Stomach smooth muscle (tissue), 2 donors: ENCODE measurements around the gene ATP11C.

Source experiments
- H3K27ac ChIP-seq: one replicate; pipeline ENCODE4 v1.7.0; 2013; ENCODE audit warnings: mild to moderate bottlenecking, low read length, inconsistent platforms
- H3K27me3 ChIP-seq, 2 donors: one replicate each; pipeline ENCODE4 v1.7.0; 2013; ENCODE audit warnings: low read length in 2 of 2; ENCODE audit not compliant: insufficient read depth in 2 of 2, control insufficient read depth in 1 of 2
- H3K36me3 ChIP-seq, 2 donors: one replicate each; pipeline ENCODE4 v1.7.0; 2013; ENCODE audit warnings: low read length in 2 of 2; ENCODE audit not compliant: control insufficient read depth in 2 of 2, insufficient read depth in 2 of 2
- H3K4me1 ChIP-seq: one replicate; pipeline ENCODE4 v1.7.0; 2013; ENCODE audit warnings: low read length; ENCODE audit not compliant: control insufficient read depth, insufficient read depth
- H3K4me3 ChIP-seq, 2 donors: one replicate each; pipeline ENCODE4 v1.7.0; 2013; ENCODE audit warnings: low read length in 2 of 2
- H3K9ac ChIP-seq, 2 donors: one replicate each; pipeline ENCODE4 v1.7.0; 2013; ENCODE audit warnings: low read length in 2 of 2, mild to moderate bottlenecking in 1 of 2
- H3K9me3 ChIP-seq, 2 donors: one replicate each; pipeline ENCODE4 v1.7.0; 2013; ENCODE audit warnings: low read length in 2 of 2; ENCODE audit not compliant: control insufficient read depth in 2 of 2
- donor health status: healthy.
- donor health status: Pancreatic carcinoma.

The ATP11C gene

DNA sequence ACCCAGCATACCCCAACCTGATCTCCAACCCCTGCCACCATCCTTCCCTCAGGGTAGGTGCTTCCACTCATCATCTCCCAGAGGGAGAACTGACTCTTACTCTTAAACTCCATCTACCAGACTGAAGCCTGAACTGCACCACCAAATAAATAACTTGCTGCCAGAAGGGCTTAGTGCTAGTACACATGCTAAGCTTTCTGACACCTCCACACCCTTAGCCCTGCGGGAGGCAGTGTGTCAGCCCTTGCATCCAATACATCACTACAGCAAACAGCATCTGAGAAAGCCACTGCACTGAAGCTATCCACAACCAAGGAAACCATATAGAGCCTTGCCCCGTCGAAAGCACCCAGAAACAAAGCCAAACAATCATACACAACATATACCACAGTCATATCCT, 156.3 kb downstream of the ATP11C start:
- Histone ChIP-seq H3K4me3 (no peak overlapping the region), H3K27ac (no peak overlapping the region), H3K36me3 (no peaks in the 10 kb centered on the region), H3K27me3 (peaks cover 0 to 2% of the 10 kb centered on the region in 2 donors), H3K9me3 (no peaks in the 10 kb centered on the region), H3K9ac (no peak overlapping the region), H3K4me1 (no peaks in the 10 kb centered on the region)

DNA sequence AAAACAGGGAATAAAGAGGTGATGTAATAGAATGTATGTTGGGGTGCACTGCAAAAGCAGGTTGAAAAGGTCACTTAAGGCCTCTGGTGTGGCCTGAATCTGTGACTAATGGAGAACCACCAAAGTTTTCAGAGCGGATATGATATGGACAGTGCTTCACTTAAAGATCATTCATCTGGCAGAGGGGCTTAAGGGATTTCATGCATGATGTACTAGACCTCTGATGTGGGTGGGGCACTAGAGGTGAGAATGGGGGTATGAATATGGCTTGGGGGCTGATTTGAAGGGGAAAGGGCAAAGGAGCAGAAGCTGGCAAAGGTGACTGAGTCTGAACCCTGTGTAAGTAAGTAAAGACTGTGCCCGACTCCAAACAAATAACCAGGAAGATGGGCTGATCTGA, 162.5 kb downstream of the ATP11C start:
- H3K9me3 ChIP-seq = no peaks in the 10 kb centered on the region
- no peaks in the 10 kb centered on the region for H3K4me1 ChIP-seq
- H3K4me3 ChIP-seq = no peak overlapping the region
- no peak overlapping the region for H3K9ac ChIP-seq
- H3K27me3 ChIP-seq = no peaks in the 10 kb centered on the region
- no peaks in the 10 kb centered on the region for H3K36me3 ChIP-seq
- H3K27ac ChIP-seq = no peak overlapping the region

DNA sequence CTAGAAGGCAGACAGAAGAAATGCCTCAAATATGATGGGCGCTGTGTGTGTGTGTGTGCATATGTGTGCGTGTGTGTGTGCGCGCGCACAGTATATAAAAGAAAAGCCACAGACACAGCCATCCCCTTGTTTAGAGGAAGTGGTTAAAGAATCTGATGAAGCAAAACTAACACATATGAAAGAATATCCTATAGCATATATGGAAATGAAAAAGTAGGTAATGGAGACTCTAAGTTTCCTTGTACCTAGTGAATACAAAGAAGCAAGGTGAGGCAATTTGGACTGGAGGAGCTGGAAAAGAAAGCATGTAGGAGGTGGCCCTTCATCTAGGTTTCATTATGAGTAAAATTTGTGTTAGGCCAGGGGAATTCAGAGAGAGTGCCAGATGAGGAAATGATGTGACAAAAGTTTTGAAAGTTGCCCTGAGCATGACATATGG, 166.3 kb downstream of the ATP11C start:
- H3K4me3 ChIP-seq = no peak overlapping the region
- H3K27me3 ChIP-seq = no peaks in the 10 kb centered on the region
- no peak overlapping the region for H3K27ac ChIP-seq
- H3K9me3 ChIP-seq = no peaks in the 10 kb centered on the region
- H3K9ac ChIP-seq = no peak overlapping the region
- H3K36me3 ChIP-seq = no peaks in the 10 kb centered on the region
- no peaks in the 10 kb centered on the region for H3K4me1 ChIP-seq

DNA sequence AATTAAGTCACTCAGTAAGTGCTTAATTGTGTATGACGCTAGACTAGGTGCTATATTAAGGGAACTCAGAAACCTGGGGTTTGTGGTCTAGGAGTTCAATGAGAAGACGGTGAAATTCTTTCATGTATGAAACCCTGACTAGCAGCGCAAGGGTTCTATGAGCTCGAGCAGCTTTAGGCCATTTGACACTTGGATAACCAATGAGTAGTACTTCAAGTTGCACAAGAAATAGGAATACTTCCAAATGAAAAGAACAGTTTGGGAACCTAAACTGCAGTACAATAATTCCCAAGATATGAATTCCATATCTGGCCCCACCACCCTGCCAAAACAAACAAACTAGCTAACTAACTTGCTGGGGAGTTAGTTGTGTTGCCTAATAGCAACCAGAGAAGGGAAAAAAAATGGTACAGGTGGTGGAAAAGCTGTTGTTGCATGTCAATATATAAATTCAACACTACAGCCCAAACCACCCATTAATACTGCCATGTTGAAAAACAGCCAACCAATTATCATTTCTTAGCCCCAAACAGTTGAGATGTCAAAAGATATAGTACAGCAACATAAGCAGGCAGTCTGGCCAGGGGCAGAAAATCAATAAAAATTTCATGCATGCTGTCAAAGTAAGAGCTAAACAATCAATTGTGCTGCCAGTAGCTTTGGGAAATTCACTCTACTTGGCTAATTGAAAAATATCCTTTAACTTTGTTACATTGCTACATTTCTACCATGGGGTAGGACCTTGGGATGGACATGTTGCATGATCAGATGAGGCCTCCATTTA, 170.3 kb downstream of the ATP11C start:
- no peaks in the 10 kb centered on the region for H3K36me3 ChIP-seq
- H3K4me1 ChIP-seq = no peaks in the 10 kb centered on the region
- H3K27me3 ChIP-seq = no peaks in the 10 kb centered on the region
- H3K9ac ChIP-seq = no peak overlapping the region
- no peak overlapping the region for H3K4me3 ChIP-seq
- no peak overlapping the region for H3K27ac ChIP-seq
- H3K9me3 ChIP-seq = no peaks in the 10 kb centered on the region

DNA sequence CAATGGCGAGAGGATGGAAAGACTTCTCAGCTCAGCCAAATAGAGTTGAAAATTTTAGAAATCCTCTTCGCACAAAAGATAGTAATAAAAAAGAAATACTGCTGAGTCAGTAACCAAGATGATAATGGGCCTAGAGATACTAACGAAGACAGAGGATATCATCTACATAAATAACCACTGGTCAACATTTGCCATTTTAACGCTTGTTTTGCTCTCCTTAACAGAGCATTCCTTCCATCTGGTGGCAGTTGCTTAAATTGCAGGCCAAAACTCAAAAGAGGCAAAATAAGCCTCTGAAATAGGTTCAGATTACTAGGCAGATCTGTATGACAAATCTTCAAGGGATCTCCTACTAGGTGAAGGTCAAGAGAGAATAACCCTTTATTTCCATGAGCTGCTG, 173.2 kb downstream of the ATP11C start:
- Histone ChIP-seq H3K36me3 (no peaks in the 10 kb centered on the region), H3K9ac (no peak overlapping the region), H3K4me1 (no peaks in the 10 kb centered on the region), H3K9me3 (no peaks in the 10 kb centered on the region), H3K4me3 (no peak overlapping the region), H3K27me3 (no peaks in the 10 kb centered on the region), H3K27ac (no peak overlapping the region)

DNA sequence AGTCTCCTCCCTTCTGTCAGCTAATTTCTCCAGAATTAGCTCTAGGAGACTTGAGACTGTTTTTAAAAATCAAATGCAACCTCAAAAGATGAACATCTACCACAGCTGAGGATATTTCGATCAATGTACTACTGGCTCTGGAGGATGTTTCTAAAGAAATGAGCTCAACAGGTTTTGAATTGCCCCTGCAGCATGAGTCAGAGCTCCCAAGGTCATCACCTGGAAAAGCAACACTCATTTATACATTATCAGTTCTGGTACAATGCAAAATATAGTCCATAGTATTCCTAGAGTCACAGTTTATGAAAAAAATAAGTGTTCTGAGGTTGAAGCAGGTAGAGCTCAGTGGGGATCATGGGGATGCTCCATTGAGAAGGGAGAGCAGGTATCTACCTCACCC, 174.0 kb downstream of the ATP11C start:
- Histone ChIP-seq H3K27ac (no peak overlapping the region), H3K4me1 (no peaks in the 10 kb centered on the region), H3K9ac (no peak overlapping the region), H3K4me3 (no peak overlapping the region), H3K27me3 (no peaks in the 10 kb centered on the region), H3K9me3 (no peaks in the 10 kb centered on the region), H3K36me3 (no peaks in the 10 kb centered on the region)

DNA sequence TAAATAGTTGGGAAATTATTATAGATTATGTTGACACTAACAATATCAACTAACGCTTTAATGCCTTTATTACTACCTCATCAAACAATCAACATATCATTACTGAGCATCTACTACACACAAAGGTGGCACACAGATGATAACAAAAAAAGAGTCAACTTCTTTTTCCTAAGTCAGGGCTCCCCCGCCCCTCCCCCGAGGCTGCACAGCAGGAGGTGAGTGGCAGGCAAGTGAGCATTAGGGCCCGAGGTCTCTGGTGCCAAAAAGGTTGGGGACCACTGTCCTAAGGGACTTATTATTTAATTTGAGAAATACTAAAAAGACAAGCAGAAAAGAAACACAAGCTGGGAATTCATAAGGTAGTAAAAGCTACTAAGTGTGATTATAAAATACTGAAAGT, 174.6 kb downstream of the ATP11C start:
- Histone ChIP-seq H3K9me3 (no peaks in the 10 kb centered on the region), H3K4me3 (no peak overlapping the region), H3K36me3 (no peaks in the 10 kb centered on the region), H3K27ac (no peak overlapping the region), H3K27me3 (no peaks in the 10 kb centered on the region), H3K4me1 (no peaks in the 10 kb centered on the region), H3K9ac (no peak overlapping the region)

DNA sequence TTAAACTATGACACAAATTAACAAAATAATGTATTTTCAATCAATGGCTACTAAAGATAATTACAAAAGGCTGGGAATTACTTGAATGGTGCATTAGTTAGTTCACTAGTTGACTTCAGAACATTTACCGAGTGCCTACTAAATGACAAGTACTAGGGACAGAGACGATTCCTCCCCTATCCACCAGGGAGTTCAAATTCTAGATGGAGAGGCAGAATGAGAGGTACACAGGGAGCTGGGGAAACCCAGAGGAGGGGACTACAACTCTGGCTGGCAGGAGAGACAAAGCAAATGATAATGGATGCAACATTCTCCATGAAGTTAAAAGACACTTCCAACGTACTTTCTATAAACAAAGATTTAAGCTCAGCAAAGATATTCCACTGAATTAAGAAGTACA, 181.8 kb downstream of the ATP11C start:
- no peaks in the 10 kb centered on the region for H3K9me3 ChIP-seq
- no peak overlapping the region for H3K4me3 ChIP-seq
- no peaks in the 10 kb centered on the region for H3K27me3 ChIP-seq
- no peak overlapping the region for H3K27ac ChIP-seq
- H3K4me1 ChIP-seq = no peaks in the 10 kb centered on the region
- no peak overlapping the region for H3K9ac ChIP-seq
- H3K36me3 ChIP-seq = no peaks in the 10 kb centered on the region

DNA sequence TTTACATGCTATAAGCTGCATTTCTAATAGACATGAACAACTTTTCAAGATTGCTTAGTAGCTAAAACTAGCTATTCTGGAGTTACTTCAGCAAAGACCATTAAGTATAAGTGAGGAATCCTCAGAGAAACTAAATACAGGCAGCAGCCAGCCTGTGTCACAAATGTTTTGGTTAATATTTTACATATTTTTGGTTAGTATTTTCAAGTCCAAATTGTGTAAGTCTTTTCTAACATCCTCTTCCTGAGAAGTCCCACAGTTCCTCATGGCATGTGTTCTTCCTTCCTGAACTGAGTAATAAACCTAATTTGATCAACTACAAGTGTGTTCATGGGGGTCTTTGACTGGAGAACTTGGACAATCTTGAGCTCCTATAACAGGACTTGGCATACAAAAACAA, 182.5 kb downstream of the ATP11C start:
- Histone ChIP-seq H3K36me3 (no peaks in the 10 kb centered on the region), H3K4me3 (no peak overlapping the region), H3K9ac (no peak overlapping the region), H3K9me3 (no peaks in the 10 kb centered on the region), H3K27me3 (no peaks in the 10 kb centered on the region), H3K27ac (no peak overlapping the region), H3K4me1 (no peaks in the 10 kb centered on the region)

DNA sequence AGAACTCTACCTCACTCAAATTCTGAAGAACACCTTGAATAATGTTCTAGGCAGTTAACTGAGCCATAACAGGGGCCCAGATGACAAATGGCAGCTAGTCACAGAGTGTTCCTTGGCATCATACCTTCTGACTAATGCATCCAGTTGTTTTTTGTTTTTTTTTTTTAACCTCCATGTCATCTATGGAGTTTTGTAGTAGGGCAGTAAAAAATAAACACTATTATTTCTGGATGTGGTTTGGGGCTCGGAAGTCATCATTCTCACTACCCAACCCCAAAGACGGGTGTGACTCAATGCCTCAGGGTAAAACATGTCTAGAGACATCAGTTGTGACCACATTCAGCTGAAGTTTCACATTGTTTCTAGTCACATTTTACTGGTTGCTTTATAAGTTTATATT, 193.7 kb downstream of the ATP11C start:
- no peaks in the 10 kb centered on the region for H3K4me1 ChIP-seq

DNA sequence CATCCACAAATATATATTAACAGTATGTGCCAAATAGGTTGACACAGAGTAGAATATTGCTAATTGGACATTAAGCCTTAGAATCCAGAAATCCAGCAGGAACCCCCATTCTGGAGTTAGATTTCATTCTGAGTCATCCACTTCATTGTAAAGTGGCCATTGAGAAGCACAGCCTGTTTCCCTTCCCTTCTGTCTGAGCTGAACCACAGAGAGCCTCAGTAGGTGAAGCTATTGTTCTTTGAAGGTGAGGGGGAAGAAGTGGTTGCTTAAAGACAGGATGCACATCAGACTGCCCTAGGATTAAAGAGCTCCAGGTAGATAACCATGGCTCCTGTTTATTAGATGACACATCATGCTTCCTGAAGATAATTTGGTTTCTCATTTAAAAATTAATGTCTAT, 194.3 kb downstream of the ATP11C start:
- Histone ChIP-seq H3K4me1 (no peaks in the 10 kb centered on the region), H3K9me3 (no peaks in the 10 kb centered on the region), H3K4me3 (no peak overlapping the region), H3K36me3 (no peaks in the 10 kb centered on the region), H3K9ac (no peak overlapping the region), H3K27ac (no peak overlapping the region), H3K27me3 (peaks cover 0 to 3% of the 10 kb centered on the region in 2 donors)

More for the DNA sequence above, 193.7 kb downstream of the ATP11C start:
- Histone ChIP-seq H3K27ac (no peak overlapping the region), H3K9me3 (no peaks in the 10 kb centered on the region), H3K27me3 (peaks cover 0 to 3% of the 10 kb centered on the region in 2 donors), H3K9ac (no peak overlapping the region), H3K4me3 (no peak overlapping the region), H3K36me3 (no peaks in the 10 kb centered on the region)
